ENCODE results near the gene AARS2. TPM values are rescaled to one million over a fixed set of nuclear protein-coding genes. Genes with fewer than 3 reads are reported as not detected.

The AARS2 gene
- total and polyA plus RNA-seq, 9 of the 15 experiments (the other 6 are each of a cell fraction or from before 2014, with no cell fraction given), result 0.97 to 34.0 (median 18.3) TPM

DNA sequence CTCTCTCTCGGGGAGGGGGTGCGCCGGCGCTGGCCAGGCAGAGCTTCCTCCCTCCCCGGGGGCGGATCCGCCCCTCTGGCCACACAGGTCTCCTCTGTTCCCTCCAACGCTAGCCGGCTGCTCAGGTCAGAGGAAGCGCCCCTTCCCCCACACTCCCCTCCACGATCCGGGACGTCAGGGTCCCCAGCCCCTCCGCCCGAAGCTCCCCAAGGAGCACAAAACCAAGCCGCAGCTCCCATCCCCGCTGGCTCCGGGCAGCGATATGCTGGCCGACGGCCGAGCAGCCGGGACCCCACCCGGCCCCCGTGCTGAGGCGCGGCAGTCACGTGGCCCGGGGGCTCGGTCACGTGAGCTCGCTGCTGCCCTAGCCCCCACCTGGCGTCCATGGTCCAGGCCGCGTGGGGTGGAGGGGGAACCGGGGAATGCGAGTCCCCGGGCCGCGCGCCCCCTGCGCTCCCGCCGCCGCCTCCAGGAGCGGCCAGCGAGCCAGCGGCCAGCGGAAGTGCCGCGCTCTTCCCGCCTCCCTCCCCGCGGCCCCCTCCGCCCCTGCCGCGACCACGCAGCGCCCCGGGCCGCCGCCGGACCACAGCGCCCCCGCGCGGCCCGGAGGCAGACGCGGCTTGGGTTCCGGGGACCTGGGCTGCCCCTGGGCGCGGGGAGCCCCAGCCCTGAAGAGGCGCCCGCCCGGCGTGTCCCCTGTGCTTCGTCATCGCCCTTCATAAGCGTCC, 56.0 kb downstream of the AARS2 start, which contains the start of gene SLC35B2 (continued):
- TF ChIP-seq RBBP5 (IDR thresholded peaks at IDR 0.05; ENCODE audit: borderline replicate concordance, insufficient read depth, low read length, poor library complexity, severe bottlenecking) (peak; percentile 84), CBX1 (IDR thresholded peaks at IDR 0.05; ENCODE audit: low read depth) (peak; percentile 65; the same call in 1 of the 2 replicates), ZNF165 (CRISPR knock-in tag; IDR thresholded peaks at IDR 0.05; ENCODE audit: borderline replicate concordance) (no peak), CBFA2T3 (IDR thresholded peaks at IDR 0.05) (peak; percentile 25; the same call in 1 of the 2 replicates), ELF4 (CRISPR knock-in tag; IDR thresholded peaks at IDR 0.05) (no peak; the same call in 1 of the 2 replicates), EGR1 (conservative IDR thresholded peaks at IDR 0.05) (peak; percentile 89), LCOR (CRISPR knock-in tag; IDR thresholded peaks at IDR 0.05) (peak; percentile 72; the same call in 1 of the 2 replicates), NR2C1 (IDR thresholded peaks at IDR 0.05) (no peak), NR2C1 (tag; IDR thresholded peaks at IDR 0.05) (no peak), MAZ (CRISPR knock-in tag; conservative IDR thresholded peaks at IDR 0.05 in 1 of 2, IDR thresholded peaks at IDR 0.05 in 1 of 2) (peak; percentile 97 to 99), MXI1 (IDR thresholded peaks at IDR 0.05; ENCODE audit: low read depth, low read length) (no peak), SREBF2 (CRISPR knock-in tag; IDR thresholded peaks at IDR 0.05) (no peak), SETDB1 (IDR thresholded peaks at IDR 0.05; ENCODE audit: low read length) (no peak), BRD9 (IDR thresholded peaks at IDR 0.05; ENCODE audit: low read depth, partially characterized antibody) (no peak), TBP (optimal IDR thresholded peaks at IDR 0.05; ENCODE audit: low read depth, low read length) (no peak), ZNF76 (CRISPR knock-in tag; IDR thresholded peaks at IDR 0.05; ENCODE audit: borderline replicate concordance) (no peak), ESRRA (IDR thresholded peaks at IDR 0.05; ENCODE audit: borderline replicate concordance, low read depth) (peak; percentile 100; the same call in 1 of the 2 replicates), HDAC2 (IDR thresholded peaks at IDR 0.05) (peak; percentile 66; the same call in 1 of the 2 replicates), ESRRB (CRISPR knock-in tag; IDR thresholded peaks at IDR 0.05; ENCODE audit: borderline replicate concordance) (no peak), ZNF75A (CRISPR knock-in tag; IDR thresholded peaks at IDR 0.05) (no peak), DNMT1 (IDR thresholded peaks at IDR 0.05) (no peak), RAD21 (CRISPR knock-in tag; conservative IDR thresholded peaks at IDR 0.05 in 1 of 2, IDR thresholded peaks at IDR 0.05 in 1 of 2) (peak in 1 of 2 experiments; percentile 57; a peak in 3 of 4 replicates), SIN3B (IDR thresholded peaks at IDR 0.05; ENCODE audit: low read depth) (peak; percentile 93), RAD51 (IDR thresholded peaks at IDR 0.05; ENCODE audit: borderline replicate concordance, low read depth) (peak; percentile 99)
- TF ChIP-seq, protein P1, sequence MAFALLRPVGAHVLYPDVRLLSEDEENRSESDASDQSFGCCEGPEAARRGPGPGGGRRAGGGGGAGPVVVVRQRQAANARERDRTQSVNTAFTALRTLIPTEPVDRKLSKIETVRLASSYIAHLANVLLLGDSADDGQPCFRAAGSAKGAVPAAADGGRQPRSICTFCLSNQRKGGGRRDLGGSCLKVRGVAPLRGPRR (CRISPR knock-in tag; IDR thresholded peaks at IDR 0.05), result no peak
- TF ChIP-seq, protein P2, sequence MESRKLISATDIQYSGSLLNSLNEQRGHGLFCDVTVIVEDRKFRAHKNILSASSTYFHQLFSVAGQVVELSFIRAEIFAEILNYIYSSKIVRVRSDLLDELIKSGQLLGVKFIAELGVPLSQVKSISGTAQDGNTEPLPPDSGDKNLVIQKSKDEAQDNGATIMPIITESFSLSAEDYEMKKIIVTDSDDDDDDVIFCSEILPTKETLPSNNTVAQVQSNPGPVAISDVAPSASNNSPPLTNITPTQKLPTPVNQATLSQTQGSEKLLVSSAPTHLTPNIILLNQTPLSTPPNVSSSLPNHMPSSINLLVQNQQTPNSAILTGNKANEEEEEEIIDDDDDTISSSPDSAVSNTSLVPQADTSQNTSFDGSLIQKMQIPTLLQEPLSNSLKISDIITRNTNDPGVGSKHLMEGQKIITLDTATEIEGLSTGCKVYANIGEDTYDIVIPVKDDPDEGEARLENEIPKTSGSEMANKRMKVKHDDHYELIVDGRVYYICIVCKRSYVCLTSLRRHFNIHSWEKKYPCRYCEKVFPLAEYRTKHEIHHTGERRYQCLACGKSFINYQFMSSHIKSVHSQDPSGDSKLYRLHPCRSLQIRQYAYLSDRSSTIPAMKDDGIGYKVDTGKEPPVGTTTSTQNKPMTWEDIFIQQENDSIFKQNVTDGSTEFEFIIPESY (CRISPR knock-in tag; IDR thresholded peaks at IDR 0.05), result peak; percentile 69; the same call in 1 of the 2 replicates
- TF ChIP-seq, protein P3, sequence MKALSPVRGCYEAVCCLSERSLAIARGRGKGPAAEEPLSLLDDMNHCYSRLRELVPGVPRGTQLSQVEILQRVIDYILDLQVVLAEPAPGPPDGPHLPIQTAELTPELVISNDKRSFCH (CRISPR knock-in tag; IDR thresholded peaks at IDR 0.05), result no peak
- TF ChIP-seq, protein P3 (tag; IDR thresholded peaks at IDR 0.05), result no peak; the same call in none of the 2 replicates
